WTC11 (cell line): ENCODE results near the gene FBXO41. TPM values are rescaled to one million over a fixed set of nuclear protein-coding genes. Genes with fewer than 3 reads are reported as not detected.

Experiments used
- ATAC-seq: fragments of 200-7000 bp; cut with Tn5 transposase; 2 replicates; pipeline ENCODE4 v1.10.0; 2021; ENCODE audit warnings: mild to moderate bottlenecking, moderate library complexity
- CTCF ChIA-PET: fragments of 300-600 bp; sonication (Branson Sonifier 250); formaldehyde crosslinking; loops from one replicate; lab custom pipeline; 2021; ENCODE audit warnings: antibody characterized with exemption; lab: Charles Lee
- POLR2A ChIA-PET: fragments of 350-600 bp; sonication (Branson Sonifier 250); formaldehyde crosslinking; loops from one replicate; lab custom pipeline; 2021; ENCODE audit warnings: antibody characterized with exemption; lab: Charles Lee
- DNase-seq: peaks from one replicate; pipeline ENCODE4 v3.0.0; 2021; ENCODE audit warnings: low spot score
- H3K27ac Mint-ChIP-seq: 2 replicates; pipeline ENCODE4 v1.8.0; 2021; ENCODE audit warnings: mixed read lengths
- H3K27me3 Mint-ChIP-seq: 2 replicates; pipeline ENCODE4 v1.8.0; 2021; ENCODE audit warnings: low read depth, mild to moderate bottlenecking, moderate library complexity, mixed read lengths
- H3K36me3 Mint-ChIP-seq: 2 replicates; pipeline ENCODE4 v1.8.0; 2021; ENCODE audit warnings: mixed read lengths
- H3K4me1 Mint-ChIP-seq: 2 replicates; pipeline ENCODE4 v1.8.0; 2022; ENCODE audit warnings: mixed read lengths
- H3K4me3 Mint-ChIP-seq: 2 replicates; pipeline ENCODE4 v1.8.0; 2021; ENCODE audit warnings: mild to moderate bottlenecking, moderate library complexity, mixed read lengths
- H3K9me3 Mint-ChIP-seq: 2 replicates; pipeline ENCODE4 v1.8.0; 2021; ENCODE audit warnings: mixed read lengths
- CBFB ChIP-seq: sonication (generic); formaldehyde crosslinking; IDR thresholded peaks from 2 replicates; pipeline ENCODE4 v1.8.1; 2022; ENCODE audit warnings: mild to moderate bottlenecking, low read depth, missing genetic modification reagents
- CREM ChIP-seq: sonication (generic); formaldehyde crosslinking; IDR thresholded peaks from 2 replicates; pipeline ENCODE4 v1.8.1; 2022; ENCODE audit warnings: mild to moderate bottlenecking, missing genetic modification reagents, moderate library complexity
- GRHL2 ChIP-seq: fragments of 250-450 bp; sonication (Bioruptor Pico); IDR thresholded peaks from 2 replicates; pipeline ENCODE4 v1.8.0; 2022; ENCODE audit warnings: mild to moderate bottlenecking, moderate library complexity; ENCODE audit not compliant: insufficient replicate concordance, severe bottlenecking
- GTF2I ChIP-seq: fragments of 250-450 bp; sonication (Bioruptor Pico); conservative IDR thresholded peaks from 2 replicates; pipeline ENCODE4 v1.4.0; 2021; ENCODE audit warnings: mild to moderate bottlenecking
- OVOL2 ChIP-seq: fragments of 250-450 bp; sonication (Bioruptor Pico); IDR thresholded peaks from 2 replicates; pipeline ENCODE4 v1.9.0; 2021; ENCODE audit warnings: mild to moderate bottlenecking, borderline replicate concordance
- PRRX2 ChIP-seq: fragments of 250-450 bp; sonication (Bioruptor Pico); IDR thresholded peaks from 2 replicates; pipeline ENCODE4 v1.8.0; 2021; ENCODE audit warnings: mild to moderate bottlenecking
- SMAD4 ChIP-seq: sonication (generic); formaldehyde crosslinking; IDR thresholded peaks from 2 replicates; pipeline ENCODE4 v1.8.0; 2022; ENCODE audit warnings: mild to moderate bottlenecking, missing genetic modification reagents
- SOX15 ChIP-seq: fragments of 250-450 bp; sonication (Bioruptor Pico); IDR thresholded peaks from 2 replicates; pipeline ENCODE4 v1.9.0; 2021; ENCODE audit warnings: mild to moderate bottlenecking
- ZNF121 ChIP-seq: sonication (generic); formaldehyde crosslinking; IDR thresholded peaks from 2 replicates; pipeline ENCODE4 v1.8.0; 2023; ENCODE audit warnings: missing genetic modification reagents
- ZNF219 ChIP-seq: sonication (generic); formaldehyde crosslinking; IDR thresholded peaks from 2 replicates; pipeline ENCODE4 v1.8.0; 2023; ENCODE audit warnings: missing genetic modification reagents, mild to moderate bottlenecking, borderline replicate concordance
- ZNF232 ChIP-seq: sonication (generic); formaldehyde crosslinking; IDR thresholded peaks from 2 replicates; pipeline ENCODE4 v1.8.0; 2022; ENCODE audit warnings: mild to moderate bottlenecking, missing genetic modification reagents
- ZNF263 ChIP-seq: sonication (generic); formaldehyde crosslinking; IDR thresholded peaks from 2 replicates; pipeline ENCODE4 v1.8.1; 2022; ENCODE audit warnings: low read depth, mild to moderate bottlenecking, moderate library complexity, missing genetic modification reagents
- ZNF396 ChIP-seq: fragments of 250-450 bp; sonication (Bioruptor Pico); IDR thresholded peaks from 2 replicates; pipeline ENCODE4 v1.8.0; 2021; ENCODE audit warnings: mild to moderate bottlenecking, moderate library complexity, borderline replicate concordance
- ZNF423 ChIP-seq: fragments of 250-450 bp; sonication (Bioruptor Pico); IDR thresholded peaks from 2 replicates; pipeline ENCODE4 v2.1.2; 2022; ENCODE audit warnings: mild to moderate bottlenecking, moderate library complexity
- total RNA-seq: library from RNA; stranded (reverse); gene quantifications from 3 replicates; pipeline ENCODE4 v1.2.3, GENCODE V29; 2021
- TF ChIP-seq, protein P1 (sequence below): sonication (generic); formaldehyde crosslinking; IDR thresholded peaks from 2 replicates; pipeline ENCODE4 v1.8.0; 2022; ENCODE audit warnings: mild to moderate bottlenecking, missing genetic modification reagents
- TF ChIP-seq, protein P2 (sequence below): fragments of 250-450 bp; sonication (Bioruptor Pico); IDR thresholded peaks from 2 replicates; pipeline ENCODE4 v1.9.0; 2021; ENCODE audit warnings: mild to moderate bottlenecking
- TF ChIP-seq, protein P3 (sequence below): sonication (generic); formaldehyde crosslinking; IDR thresholded peaks from 2 replicates; pipeline ENCODE4 v1.8.1; 2022; ENCODE audit warnings: low read depth, missing genetic modification reagents, borderline replicate concordance
- TF ChIP-seq, protein P4 (sequence below): fragments of 250-450 bp; sonication (Bioruptor Pico); IDR thresholded peaks from 2 replicates; pipeline ENCODE4 v1.9.0; 2021; ENCODE audit warnings: moderate library complexity, mild to moderate bottlenecking, inconsistent platforms, borderline replicate concordance
- TF ChIP-seq, protein P5 (sequence below): sonication (generic); formaldehyde crosslinking; IDR thresholded peaks from 2 replicates; pipeline ENCODE4 v1.8.1; 2022; ENCODE audit warnings: mild to moderate bottlenecking, moderate library complexity, missing genetic modification reagents
- TF ChIP-seq, protein P6 (sequence below): sonication (generic); formaldehyde crosslinking; IDR thresholded peaks from 2 replicates; pipeline ENCODE4 v1.8.0; 2023; ENCODE audit warnings: mild to moderate bottlenecking, missing genetic modification reagents
- TF ChIP-seq, protein P7 (sequence below): sonication (generic); formaldehyde crosslinking; IDR thresholded peaks from 2 replicates; pipeline ENCODE4 v1.8.1; 2022; ENCODE audit warnings: mild to moderate bottlenecking, missing genetic modification reagents, moderate library complexity, borderline replicate concordance

FBXO41 gene
- total RNA-seq, 1 experiment from 2014 or later: 19.2 TPM

DNA sequence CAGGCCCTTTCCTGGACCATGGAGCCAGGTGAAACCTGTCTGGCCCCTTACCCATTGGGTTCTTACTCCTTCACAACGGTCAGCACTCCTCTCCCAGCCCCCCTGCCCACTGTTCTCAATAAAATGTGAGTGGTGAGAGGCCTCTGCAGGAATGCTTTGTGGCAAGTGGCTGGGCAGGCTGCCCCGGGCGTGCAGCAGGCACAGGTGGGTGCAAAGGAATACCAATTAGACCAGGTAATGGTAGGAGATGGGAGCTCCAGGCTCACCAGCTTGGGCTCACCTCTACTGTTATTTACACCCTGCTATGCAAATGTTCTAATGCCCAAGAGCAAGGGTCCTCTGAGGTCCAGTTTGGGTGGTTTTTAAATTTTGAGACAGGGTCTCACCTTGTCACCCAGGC lies 57.2 kb downstream of the FBXO41 start:
- H3K4me3 Mint-ChIP-seq: no peak overlapping the region
- ChIA-PET POLR2A (no interaction called here), CTCF (no interaction called here)
- peaks cover 9% of the 10 kb centered on the region for H3K36me3 Mint-ChIP-seq
- H3K27ac Mint-ChIP-seq: no peak overlapping the region
- ATAC-seq: no peak
- TF ChIP-seq, protein P1, sequence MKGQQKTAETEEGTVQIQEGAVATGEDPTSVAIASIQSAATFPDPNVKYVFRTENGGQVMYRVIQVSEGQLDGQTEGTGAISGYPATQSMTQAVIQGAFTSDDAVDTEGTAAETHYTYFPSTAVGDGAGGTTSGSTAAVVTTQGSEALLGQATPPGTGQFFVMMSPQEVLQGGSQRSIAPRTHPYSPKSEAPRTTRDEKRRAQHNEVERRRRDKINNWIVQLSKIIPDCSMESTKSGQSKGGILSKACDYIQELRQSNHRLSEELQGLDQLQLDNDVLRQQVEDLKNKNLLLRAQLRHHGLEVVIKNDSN (CRISPR knock-in tag): no peak
- no peak for TF ChIP-seq CBFB (CRISPR knock-in tag)
- no peak for TF ChIP-seq OVOL2
- TF ChIP-seq, protein P2, sequence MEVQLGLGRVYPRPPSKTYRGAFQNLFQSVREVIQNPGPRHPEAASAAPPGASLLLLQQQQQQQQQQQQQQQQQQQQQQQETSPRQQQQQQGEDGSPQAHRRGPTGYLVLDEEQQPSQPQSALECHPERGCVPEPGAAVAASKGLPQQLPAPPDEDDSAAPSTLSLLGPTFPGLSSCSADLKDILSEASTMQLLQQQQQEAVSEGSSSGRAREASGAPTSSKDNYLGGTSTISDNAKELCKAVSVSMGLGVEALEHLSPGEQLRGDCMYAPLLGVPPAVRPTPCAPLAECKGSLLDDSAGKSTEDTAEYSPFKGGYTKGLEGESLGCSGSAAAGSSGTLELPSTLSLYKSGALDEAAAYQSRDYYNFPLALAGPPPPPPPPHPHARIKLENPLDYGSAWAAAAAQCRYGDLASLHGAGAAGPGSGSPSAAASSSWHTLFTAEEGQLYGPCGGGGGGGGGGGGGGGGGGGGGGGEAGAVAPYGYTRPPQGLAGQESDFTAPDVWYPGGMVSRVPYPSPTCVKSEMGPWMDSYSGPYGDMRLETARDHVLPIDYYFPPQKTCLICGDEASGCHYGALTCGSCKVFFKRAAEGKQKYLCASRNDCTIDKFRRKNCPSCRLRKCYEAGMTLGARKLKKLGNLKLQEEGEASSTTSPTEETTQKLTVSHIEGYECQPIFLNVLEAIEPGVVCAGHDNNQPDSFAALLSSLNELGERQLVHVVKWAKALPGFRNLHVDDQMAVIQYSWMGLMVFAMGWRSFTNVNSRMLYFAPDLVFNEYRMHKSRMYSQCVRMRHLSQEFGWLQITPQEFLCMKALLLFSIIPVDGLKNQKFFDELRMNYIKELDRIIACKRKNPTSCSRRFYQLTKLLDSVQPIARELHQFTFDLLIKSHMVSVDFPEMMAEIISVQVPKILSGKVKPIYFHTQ (CRISPR knock-in tag): no peak
- no peak for TF ChIP-seq ZNF396 (CRISPR knock-in tag)
- TF ChIP-seq, protein P3, sequence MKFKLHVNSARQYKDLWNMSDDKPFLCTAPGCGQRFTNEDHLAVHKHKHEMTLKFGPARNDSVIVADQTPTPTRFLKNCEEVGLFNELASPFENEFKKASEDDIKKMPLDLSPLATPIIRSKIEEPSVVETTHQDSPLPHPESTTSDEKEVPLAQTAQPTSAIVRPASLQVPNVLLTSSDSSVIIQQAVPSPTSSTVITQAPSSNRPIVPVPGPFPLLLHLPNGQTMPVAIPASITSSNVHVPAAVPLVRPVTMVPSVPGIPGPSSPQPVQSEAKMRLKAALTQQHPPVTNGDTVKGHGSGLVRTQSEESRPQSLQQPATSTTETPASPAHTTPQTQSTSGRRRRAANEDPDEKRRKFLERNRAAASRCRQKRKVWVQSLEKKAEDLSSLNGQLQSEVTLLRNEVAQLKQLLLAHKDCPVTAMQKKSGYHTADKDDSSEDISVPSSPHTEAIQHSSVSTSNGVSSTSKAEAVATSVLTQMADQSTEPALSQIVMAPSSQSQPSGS (CRISPR knock-in tag): no peak
- no peak for TF ChIP-seq ZNF423 (CRISPR knock-in tag)
- no peak for TF ChIP-seq SMAD4 (CRISPR knock-in tag)
- TF ChIP-seq, protein P4, sequence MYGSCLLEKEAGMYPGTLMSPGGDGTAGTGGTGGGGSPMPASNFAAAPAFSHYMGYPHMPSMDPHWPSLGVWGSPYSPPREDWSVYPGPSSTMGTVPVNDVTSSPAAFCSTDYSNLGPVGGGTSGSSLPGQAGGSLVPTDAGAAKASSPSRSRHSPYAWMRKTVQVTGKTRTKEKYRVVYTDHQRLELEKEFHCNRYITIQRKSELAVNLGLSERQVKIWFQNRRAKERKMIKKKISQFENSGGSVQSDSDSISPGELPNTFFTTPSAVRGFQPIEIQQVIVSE (CRISPR knock-in tag): no peak
- H3K4me1 Mint-ChIP-seq: no peaks in the 10 kb centered on the region
- no peak for DNase-seq
- no peaks in the 10 kb centered on the region for H3K27me3 Mint-ChIP-seq
- H3K9me3 Mint-ChIP-seq: no peaks in the 10 kb centered on the region

DNA sequence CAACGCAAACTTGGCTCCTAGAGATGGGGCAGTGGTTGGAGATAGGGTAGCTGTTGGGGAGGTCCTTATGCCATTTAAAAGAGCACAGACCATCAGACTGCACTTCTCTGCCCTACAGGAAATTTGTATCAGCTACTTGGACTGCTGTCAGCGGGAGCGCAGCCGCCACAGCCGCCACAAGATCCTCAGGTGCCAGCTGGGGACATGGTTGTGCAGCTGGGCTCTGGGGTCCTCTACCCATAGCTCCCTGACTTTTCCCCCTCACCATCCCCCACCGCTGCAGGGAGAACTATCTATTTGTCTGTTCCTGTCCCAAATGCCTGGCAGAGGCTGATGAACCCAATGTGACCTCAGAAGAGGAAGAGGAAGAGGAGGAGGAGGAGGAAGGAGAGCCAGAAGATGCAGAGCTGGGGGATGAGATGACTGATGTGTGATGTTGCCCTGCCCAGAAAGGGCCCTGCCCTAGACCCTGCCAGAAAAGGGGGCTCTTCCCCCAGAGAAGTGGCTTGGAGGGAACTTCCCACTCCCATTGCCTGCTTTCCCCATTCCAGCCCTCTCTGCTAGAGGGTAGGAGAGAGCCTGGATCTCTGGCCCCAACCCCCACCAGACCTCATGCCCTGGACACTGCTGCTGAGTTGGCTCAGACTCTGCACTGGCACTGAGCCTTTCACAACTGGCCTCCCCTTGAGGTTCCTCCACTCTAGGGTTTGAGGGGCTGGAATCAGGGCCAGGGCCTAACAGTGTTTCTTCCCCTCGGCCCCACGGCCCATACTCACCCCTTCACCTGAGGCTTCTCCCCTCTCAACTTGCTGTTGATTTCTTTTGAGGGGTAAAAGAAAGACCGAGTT lies 58.5 kb downstream of the FBXO41 start:
- no peak overlapping the region for H3K27ac Mint-ChIP-seq
- ATAC-seq: no peak
- H3K27me3 Mint-ChIP-seq: no peaks in the 10 kb centered on the region
- H3K4me1 Mint-ChIP-seq: no peaks in the 10 kb centered on the region
- DNase-seq: no peak
- ChIA-PET CTCF (no interaction called here), POLR2A (no interaction called here)
- H3K4me3 Mint-ChIP-seq: no peak overlapping the region
- H3K9me3 Mint-ChIP-seq: no peaks in the 10 kb centered on the region
- peaks cover 21% of the 10 kb centered on the region for H3K36me3 Mint-ChIP-seq
- TF ChIP-seq ZNF219 (CRISPR knock-in tag) (no peak), SOX15 (no peak), ZNF263 (CRISPR knock-in tag) (no peak), ZNF121 (no peak), GTF2I (CRISPR knock-in tag) (no peak), PRRX2 (CRISPR knock-in tag) (no peak), CREM (CRISPR knock-in tag) (no peak), ZNF232 (no peak), GRHL2 (no peak)
- TF ChIP-seq, protein P5, sequence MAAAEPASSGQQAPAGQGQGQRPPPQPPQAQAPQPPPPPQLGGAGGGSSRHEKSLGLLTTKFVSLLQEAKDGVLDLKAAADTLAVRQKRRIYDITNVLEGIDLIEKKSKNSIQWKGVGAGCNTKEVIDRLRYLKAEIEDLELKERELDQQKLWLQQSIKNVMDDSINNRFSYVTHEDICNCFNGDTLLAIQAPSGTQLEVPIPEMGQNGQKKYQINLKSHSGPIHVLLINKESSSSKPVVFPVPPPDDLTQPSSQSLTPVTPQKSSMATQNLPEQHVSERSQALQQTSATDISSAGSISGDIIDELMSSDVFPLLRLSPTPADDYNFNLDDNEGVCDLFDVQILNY (CRISPR knock-in tag): no peak
- TF ChIP-seq, protein P6, sequence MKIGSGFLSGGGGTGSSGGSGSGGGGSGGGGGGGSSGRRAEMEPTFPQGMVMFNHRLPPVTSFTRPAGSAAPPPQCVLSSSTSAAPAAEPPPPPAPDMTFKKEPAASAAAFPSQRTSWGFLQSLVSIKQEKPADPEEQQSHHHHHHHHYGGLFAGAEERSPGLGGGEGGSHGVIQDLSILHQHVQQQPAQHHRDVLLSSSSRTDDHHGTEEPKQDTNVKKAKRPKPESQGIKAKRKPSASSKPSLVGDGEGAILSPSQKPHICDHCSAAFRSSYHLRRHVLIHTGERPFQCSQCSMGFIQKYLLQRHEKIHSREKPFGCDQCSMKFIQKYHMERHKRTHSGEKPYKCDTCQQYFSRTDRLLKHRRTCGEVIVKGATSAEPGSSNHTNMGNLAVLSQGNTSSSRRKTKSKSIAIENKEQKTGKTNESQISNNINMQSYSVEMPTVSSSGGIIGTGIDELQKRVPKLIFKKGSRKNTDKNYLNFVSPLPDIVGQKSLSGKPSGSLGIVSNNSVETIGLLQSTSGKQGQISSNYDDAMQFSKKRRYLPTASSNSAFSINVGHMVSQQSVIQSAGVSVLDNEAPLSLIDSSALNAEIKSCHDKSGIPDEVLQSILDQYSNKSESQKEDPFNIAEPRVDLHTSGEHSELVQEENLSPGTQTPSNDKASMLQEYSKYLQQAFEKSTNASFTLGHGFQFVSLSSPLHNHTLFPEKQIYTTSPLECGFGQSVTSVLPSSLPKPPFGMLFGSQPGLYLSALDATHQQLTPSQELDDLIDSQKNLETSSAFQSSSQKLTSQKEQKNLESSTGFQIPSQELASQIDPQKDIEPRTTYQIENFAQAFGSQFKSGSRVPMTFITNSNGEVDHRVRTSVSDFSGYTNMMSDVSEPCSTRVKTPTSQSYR: no peak
- TF ChIP-seq, protein P7, sequence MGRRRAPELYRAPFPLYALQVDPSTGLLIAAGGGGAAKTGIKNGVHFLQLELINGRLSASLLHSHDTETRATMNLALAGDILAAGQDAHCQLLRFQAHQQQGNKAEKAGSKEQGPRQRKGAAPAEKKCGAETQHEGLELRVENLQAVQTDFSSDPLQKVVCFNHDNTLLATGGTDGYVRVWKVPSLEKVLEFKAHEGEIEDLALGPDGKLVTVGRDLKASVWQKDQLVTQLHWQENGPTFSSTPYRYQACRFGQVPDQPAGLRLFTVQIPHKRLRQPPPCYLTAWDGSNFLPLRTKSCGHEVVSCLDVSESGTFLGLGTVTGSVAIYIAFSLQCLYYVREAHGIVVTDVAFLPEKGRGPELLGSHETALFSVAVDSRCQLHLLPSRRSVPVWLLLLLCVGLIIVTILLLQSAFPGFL (CRISPR knock-in tag): no peak
